MCF 10A (cell line): Measurements from ENCODE around the gene CA11. TPM values are rescaled to one million over a fixed set of nuclear protein-coding genes. Genes with fewer than 3 reads are reported as not detected.

ENCODE experiments used
- BruUV-seq: library from RNA; stranded (reverse); fragments of 400-500 nt; replicated peaks from 2 replicates; lab custom pipeline; 2021; lab: Mats Ljungman, UMichigan
- CTCF ChIA-PET: fragments of 300-600 bp; sonication (Branson Sonifier 250); formaldehyde crosslinking; extraction: SDS; loops from one replicate; lab custom pipeline; 2021; ENCODE audit warnings: antibody characterized with exemption, inconsistent platforms; lab: Yijun Ruan, JAX
- POLR2A ChIA-PET: fragments of 300-600, 350-650 bp; sonication (Branson Sonifier 250); formaldehyde crosslinking; extraction: SDS; loops from one replicate; lab custom pipeline; 2020; ENCODE audit warnings: antibody characterized with exemption, inconsistent platforms; lab: Yijun Ruan, JAX
- DNase-seq: peaks from one replicate; pipeline ENCODE4 v3.0.0-alpha.2; 2018; ENCODE audit not compliant: unreplicated experiment
- H3K27ac Mint-ChIP-seq: one replicate; pipeline ENCODE4 v1.8.0; 2022; ENCODE audit warnings: mild to moderate bottlenecking, low read depth, mixed read lengths; ENCODE audit not compliant: unreplicated experiment
- H3K27me3 Mint-ChIP-seq: one replicate; pipeline ENCODE4 v1.8.0; 2022; ENCODE audit warnings: mixed read lengths; ENCODE audit not compliant: insufficient read depth, unreplicated experiment
- H3K36me3 Mint-ChIP-seq: one replicate; pipeline ENCODE4 v1.8.0; 2022; ENCODE audit warnings: mild to moderate bottlenecking, moderate library complexity, mixed read lengths; ENCODE audit not compliant: insufficient read depth, unreplicated experiment
- H3K4me1 Mint-ChIP-seq: one replicate; pipeline ENCODE4 v1.8.0; 2022; ENCODE audit warnings: mixed read lengths; ENCODE audit not compliant: insufficient read depth, unreplicated experiment
- H3K4me3 Mint-ChIP-seq: one replicate; pipeline ENCODE4 v1.8.0; 2022; ENCODE audit warnings: mild to moderate bottlenecking, moderate library complexity, mixed read lengths; ENCODE audit not compliant: unreplicated experiment
- H3K9me3 Mint-ChIP-seq: one replicate; pipeline ENCODE4 v1.8.0; 2022; ENCODE audit warnings: mixed read lengths; ENCODE audit not compliant: unreplicated experiment
- intact Hi-C: fragments of 100-400 bp; cut with micrococcal nuclease; formaldehyde crosslinking; loops from 2 replicates; pipeline ENCODE4 v1.14.1; 2022
- total RNA-seq: library from RNA; stranded (reverse); gene quantifications from 2 replicates; pipeline ENCODE4 v1.2.3, GENCODE V29; 2022
- TF ChIP-seq, protein P1 (sequence below): fragments of 200-600 bp; IDR thresholded peaks from one replicate; pipeline ENCODE4 v1.8.0; 2022; ENCODE audit warnings: antibody characterized with exemption, mild to moderate bottlenecking; ENCODE audit not compliant: unreplicated experiment

Gene CA11
- total RNA-seq, 1 experiment from 2014 or later: 2.9 TPM

DNA sequence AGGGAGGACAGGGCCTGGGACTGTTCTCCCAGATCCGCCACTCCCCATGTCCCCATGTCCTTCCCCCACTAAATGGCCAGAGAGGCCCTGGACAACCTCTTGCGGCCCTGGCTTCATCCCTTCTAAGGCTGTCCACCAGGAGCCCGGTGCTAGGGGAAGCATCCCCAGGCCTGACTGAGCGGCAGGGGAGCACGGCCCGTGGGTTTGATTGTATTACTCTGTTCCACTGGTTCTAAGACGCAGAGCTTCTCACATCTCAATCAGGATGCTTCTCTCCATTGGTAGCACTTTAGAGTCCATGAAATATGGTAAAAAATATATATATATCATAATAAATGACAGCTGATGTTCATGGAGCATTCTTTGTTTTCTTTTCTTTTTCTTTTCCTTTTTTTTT is 38.6 kb downstream of the CA11 start:
- no peak overlapping the region for H3K27ac Mint-ChIP-seq
- no TSS peak for BruUV-seq
- no peaks in the 10 kb centered on the region for H3K36me3 Mint-ChIP-seq
- no peaks in the 10 kb centered on the region for H3K4me1 Mint-ChIP-seq
- H3K27me3 Mint-ChIP-seq: no peaks in the 10 kb centered on the region
- no peak overlapping the region for H3K4me3 Mint-ChIP-seq
- intact Hi-C loops: no loop called here
- ChIA-PET POLR2A (interaction anchor here (3.0 kb wide), 1 partner anchor 11 kb away, joined by 19 read pairs; the partner anchor contains the start of genes RPL18 and SPHK2), CTCF (interaction anchor here (0.6 to 1.2 kb wide), 7 partner anchors 17 to 273 kb away, joined by 3 to 4 read pairs (median 4); no protein-coding TSS in a partner anchor)
- TF ChIP-seq, protein P1, sequence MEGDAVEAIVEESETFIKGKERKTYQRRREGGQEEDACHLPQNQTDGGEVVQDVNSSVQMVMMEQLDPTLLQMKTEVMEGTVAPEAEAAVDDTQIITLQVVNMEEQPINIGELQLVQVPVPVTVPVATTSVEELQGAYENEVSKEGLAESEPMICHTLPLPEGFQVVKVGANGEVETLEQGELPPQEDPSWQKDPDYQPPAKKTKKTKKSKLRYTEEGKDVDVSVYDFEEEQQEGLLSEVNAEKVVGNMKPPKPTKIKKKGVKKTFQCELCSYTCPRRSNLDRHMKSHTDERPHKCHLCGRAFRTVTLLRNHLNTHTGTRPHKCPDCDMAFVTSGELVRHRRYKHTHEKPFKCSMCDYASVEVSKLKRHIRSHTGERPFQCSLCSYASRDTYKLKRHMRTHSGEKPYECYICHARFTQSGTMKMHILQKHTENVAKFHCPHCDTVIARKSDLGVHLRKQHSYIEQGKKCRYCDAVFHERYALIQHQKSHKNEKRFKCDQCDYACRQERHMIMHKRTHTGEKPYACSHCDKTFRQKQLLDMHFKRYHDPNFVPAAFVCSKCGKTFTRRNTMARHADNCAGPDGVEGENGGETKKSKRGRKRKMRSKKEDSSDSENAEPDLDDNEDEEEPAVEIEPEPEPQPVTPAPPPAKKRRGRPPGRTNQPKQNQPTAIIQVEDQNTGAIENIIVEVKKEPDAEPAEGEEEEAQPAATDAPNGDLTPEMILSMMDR: no peak
- H3K9me3 Mint-ChIP-seq: no peaks in the 10 kb centered on the region
- no peak for DNase-seq

DNA sequence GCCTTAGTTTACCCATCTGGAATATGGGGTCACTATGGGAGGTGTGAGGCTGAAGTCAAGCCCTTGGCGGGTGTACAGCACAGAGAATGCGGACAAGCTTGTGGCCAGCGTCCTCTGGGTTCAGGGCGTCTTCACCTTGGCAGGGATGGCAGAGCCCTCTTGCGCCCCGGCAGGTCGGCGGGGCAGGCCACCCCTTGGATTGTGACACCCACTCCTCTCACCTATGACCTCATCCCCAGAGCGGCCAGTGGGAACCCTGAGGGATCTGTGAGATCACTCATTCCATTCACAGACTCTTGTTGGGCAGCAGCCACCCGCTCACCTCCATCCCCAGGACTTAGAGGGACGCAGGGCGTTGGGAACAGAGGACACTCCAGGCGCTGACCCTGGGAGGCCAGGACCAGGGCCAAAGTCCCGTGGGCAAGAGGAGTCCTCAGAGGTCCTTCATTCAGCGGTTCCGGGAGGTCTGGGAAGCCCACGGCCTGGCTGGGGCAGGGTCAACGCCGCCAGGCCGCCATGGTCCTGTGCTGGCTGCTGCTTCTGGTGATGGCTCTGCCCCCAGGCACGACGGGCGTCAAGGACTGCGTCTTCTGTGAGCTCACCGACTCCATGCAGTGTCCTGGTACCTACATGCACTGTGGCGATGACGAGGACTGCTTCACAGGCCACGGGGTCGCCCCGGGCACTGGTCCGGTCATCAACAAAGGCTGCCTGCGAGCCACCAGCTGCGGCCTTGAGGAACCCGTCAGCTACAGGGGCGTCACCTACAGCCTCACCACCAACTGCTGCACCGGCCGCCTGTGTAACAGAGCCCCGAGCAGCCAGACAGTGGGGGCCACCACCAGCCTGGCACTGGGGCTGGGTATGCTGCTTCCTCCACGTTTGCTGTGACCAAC is 39.3 kb downstream of the CA11 start, which contains the start of gene SPACA4:
Gene SPACA4 (plus strand): TSS at position 280 of the 896 bp plus-strand sequence. CDS start 237 bp downstream, at position 517.
- Mint-ChIP-seq H3K4me1 (no peaks in the 10 kb centered on the region), H3K9me3 (no peaks in the 10 kb centered on the region), H3K27ac (no peak within 1 kb of the TSS), H3K4me3 (no peak within 1 kb of the TSS), H3K36me3 (no peaks in the 10 kb centered on the region), H3K27me3 (no peaks in the 10 kb centered on the region)
- CTCF ChIA-PET: interaction anchor here (0.6 to 1.1 kb wide), 7 partner anchors 10 to 248 kb away, joined by 3 to 6 read pairs (median 4); no protein-coding TSS in a partner anchor
- no peak for DNase-seq
- BruUV-seq: no TSS peak
- POLR2A ChIA-PET: no interaction called here
- intact Hi-C loops: no loop called here
- TF ChIP-seq, protein P1: no peak

DNA sequence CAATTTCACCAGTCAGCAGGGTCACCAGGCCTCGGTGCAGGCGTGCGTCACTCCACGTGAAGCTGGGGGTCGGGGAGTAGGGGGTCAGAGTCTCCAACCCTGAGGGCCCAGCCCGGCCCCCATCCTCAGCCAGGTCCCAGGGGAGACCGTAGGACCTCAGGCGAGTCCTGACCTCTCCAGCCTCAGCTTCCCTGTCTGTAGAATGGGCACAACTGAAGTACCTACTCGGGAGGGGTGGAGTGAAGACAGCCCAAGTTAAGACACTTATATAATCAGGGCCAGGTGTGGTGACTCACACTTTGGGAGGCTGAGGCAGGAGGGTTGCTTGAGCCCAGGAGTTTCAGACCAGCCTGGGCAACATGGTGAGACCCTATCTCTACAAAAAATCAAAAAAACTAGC is 42.1 kb downstream of the CA11 start:
- Mint-ChIP-seq H3K27ac (no peak overlapping the region), H3K9me3 (no peaks in the 10 kb centered on the region), H3K27me3 (peaks cover 3% of the 10 kb centered on the region), H3K36me3 (no peaks in the 10 kb centered on the region), H3K4me1 (no peaks in the 10 kb centered on the region), H3K4me3 (no peak overlapping the region)
- no TSS peak for BruUV-seq
- no peak for DNase-seq
- ChIA-PET POLR2A (no interaction called here), CTCF (no interaction called here)
- intact Hi-C loops: no loop called here
- TF ChIP-seq, protein P1: no peak

DNA sequence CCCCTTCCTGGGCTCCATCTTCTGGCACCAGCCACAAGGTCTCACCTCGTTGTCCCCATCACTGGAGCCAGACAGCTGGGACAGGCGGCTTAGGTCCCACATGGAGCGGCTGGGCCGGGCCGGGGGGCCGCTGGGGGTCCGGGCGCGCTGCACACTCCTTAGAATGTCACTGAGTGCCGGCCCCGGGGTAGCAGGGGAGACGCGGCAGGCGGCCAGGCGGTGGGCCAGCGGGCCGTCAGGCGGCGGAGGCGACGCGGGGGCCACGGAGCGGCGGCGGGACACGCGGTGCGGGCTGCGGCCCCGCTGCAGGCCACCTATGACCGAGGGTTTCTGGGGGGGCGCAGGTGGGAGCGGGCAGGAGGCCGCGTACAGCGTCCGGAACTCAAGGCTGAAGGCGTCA is 42.5 kb downstream of the CA11 start:
- Mint-ChIP-seq H3K36me3 (no peaks in the 10 kb centered on the region), H3K27me3 (peaks cover 7% of the 10 kb centered on the region), H3K27ac (no peak overlapping the region), H3K4me3 (no peak overlapping the region), H3K4me1 (no peaks in the 10 kb centered on the region), H3K9me3 (no peaks in the 10 kb centered on the region)
- CTCF ChIA-PET: interaction anchor here (1.2 kb wide), 1 partner anchor 15 kb away, joined by 5 read pairs; no protein-coding TSS in a partner anchor
- no TSS peak for BruUV-seq
- TF ChIP-seq, protein P1: no peak
- DNase-seq: no peak
- intact Hi-C loops: no loop called here
- POLR2A ChIA-PET: no interaction called here
